Right ventricle myocardium superior (tissue), 1 donor: ENCODE data around the gene USP28. TPM values are rescaled to one million over a fixed set of nuclear protein-coding genes. Genes with fewer than 3 reads are reported as not detected.

Source experiments
- ATAC-seq: fragments of 200-7000 bp; cut with Tn5 transposase; one replicate; pipeline ENCODE4 v1.9.1; 2020; ENCODE audit warnings: mild to moderate bottlenecking; ENCODE audit not compliant: poor library complexity
- DNase-seq: peaks from one replicate; pipeline ENCODE4 v3.0.0-alpha.2; 2020
- intact Hi-C: fragments of 100-400 bp; cut with DNase I; formaldehyde crosslinking; loops from one replicate; pipeline ENCODE4 v1.11.2; 2022
- total RNA-seq: library from RNA; stranded (reverse); fragmentation: NEBNext Ultra II Directional; extraction: Animal tissue kit (Norgen Biotek cat#: 25700); gene quantifications from one replicate; pipeline ENCODE4 v1.2.1, GENCODE V29; 2021
- donor health status: DM: no; HTN: yes; CAD: no; lungs with severe emphysema.

The USP28 gene
- total RNA-seq, 1 donor from 2014 or later: 136 TPM

DNA sequence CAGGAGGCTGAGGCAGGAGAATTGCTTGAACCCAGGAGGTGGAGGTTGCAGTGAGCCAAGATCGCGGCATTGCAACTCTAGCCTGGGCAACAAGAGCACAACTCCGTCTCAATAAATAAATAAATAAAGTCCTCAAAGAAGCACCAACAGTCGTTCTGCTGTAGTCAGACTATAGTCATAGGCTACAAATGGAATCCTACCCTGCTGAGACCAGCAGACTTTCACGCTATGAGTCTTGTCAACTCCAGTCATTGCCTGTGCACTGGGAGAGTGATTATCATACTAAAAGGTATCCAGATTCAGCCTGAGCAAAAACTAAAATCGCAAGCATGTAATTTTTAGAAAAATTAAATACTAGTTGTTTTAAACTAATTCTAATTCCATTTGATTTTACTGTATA, 19.6 kb downstream of the USP28 start:
- no peak for DNase-seq
- intact Hi-C loops: no loop called here
- ATAC-seq: no peak

DNA sequence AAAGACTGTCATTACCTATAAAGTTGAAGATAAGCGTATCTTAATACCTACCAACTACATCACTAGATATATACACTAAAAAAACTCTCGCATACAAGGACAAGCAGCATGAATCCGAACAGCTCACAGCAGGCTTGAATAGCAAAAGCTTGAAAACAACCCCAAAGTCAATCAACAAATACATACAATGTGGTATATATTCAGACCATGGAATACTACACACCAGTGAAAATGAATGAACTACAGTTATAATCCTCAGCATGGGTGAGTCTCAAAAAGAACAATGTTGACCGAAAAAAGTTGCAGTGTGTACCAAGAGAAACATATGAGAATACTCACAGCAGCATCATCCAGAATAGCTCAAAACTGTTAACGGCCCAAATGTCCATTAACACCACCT, 25.2 kb downstream of the USP28 start:
- intact Hi-C loops: no loop called here
- DNase-seq (no peak), ATAC-seq (no peak)

DNA sequence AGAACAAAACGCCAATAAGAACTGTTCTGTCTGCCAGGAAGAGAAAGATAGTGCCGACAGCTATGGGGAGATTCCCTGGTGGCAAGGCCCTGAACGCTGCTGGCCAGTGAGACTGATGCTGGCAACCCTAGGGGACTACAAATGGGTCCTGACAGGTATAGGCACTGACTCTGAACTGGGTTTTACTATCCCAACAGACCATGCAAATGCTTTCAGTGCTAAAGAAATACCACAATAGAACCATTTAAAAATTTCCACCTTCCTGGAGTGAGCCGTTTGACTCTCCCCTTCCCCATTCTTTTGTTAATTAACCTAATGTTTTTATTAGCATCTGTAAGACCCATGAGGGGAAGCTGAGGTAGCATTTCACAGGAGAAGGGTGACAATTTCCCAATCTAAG, 25.7 kb downstream of the USP28 start:
- intact Hi-C loops: no loop called here
- no peak for DNase-seq
- ATAC-seq: no peak

DNA sequence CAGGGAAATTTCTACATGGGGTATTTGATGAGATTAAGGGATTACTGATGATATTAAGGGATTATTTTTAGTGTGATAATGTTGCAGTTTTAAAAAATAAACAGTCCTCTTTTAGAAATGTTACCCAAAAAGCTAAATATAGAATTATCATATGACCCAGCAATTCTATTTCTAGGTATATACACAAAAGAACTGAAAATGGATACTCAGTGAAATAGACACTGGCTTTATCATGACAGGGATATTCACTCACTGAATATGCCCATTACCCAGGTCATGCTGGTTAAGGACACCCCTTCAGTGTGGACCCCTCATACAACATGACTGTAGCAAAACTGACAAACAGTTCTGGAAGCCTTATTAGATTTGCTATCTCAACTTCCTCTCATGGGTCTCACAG, 27.8 kb downstream of the USP28 start:
- DNase-seq: no peak
- intact Hi-C loops: no loop called here
- no peak for ATAC-seq

DNA sequence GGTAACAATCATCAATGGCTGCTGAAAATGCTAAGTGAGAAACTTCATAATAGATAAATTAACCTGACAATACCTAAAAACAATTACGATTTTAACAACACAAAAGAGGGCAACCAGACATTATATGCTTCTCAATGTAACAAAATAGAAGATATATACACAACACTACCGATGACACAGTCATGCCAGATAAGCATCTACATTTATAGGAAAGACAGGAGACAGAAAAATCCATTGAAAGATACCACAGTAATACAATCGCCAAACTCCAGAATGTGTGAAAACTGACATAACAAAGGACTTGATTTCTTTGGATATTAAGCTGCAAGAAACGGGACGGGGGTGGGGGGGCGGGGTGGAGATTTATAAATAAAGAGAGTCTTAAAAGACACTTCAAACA, 28.3 kb downstream of the USP28 start:
- ATAC-seq (no peak), DNase-seq (no peak)
- intact Hi-C loops: no loop called here

DNA sequence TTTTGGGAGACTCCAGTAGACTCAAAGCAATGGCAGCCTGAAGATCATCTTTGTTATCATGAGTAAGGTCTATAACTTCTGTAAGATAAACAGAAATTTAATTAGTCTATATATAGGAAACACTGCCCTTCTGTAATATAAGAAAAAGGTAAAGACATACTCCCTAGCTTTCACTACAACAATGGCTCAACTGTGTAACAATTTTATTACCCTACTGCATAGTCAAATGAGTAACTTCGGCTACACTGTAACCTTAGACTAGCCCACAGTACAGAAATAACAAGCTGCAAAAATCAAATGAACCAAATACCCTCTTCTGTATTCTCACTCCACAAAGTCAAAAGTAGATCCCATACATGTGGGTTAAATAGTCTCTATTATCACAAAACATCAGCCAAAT, 33.7 kb downstream of the USP28 start:
- DNase-seq (no peak), ATAC-seq (no peak)
- intact Hi-C loops: no loop called here

DNA sequence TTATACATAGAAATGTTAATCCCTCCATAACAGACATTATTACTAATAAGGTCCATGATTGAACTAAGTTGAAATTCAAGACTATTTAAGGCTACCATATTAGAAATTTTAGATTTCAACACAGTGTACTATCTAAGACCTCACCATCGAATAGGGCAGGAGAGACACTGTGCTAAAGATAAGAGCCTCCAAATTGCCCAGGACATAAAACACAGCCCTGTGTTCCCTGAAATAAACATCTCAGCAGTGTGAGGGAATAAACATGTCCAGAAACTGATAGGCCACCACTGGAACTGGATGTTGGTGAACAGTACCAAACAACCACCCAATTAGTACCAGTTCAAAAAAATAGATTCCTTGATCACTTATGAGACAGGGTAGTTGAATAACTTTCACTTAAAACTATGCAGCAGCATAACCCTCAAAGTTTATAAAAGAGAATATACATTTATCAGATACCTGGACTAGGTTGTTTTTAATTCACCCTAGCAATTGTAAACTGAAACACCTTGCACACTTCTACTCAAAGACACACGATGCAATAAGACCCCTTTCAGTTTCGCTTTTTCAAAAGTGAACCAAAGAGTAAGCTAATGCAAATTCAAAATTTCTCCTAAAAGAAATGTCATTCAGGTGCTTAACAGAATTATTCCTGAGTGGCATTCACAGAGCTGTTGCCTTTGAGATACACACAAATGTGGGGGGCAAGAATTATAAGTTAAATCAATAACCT, 34.3 kb downstream of the USP28 start:
- intact Hi-C loops: no loop called here
- ATAC-seq (peak; percentile 70), DNase-seq (no peak)

DNA sequence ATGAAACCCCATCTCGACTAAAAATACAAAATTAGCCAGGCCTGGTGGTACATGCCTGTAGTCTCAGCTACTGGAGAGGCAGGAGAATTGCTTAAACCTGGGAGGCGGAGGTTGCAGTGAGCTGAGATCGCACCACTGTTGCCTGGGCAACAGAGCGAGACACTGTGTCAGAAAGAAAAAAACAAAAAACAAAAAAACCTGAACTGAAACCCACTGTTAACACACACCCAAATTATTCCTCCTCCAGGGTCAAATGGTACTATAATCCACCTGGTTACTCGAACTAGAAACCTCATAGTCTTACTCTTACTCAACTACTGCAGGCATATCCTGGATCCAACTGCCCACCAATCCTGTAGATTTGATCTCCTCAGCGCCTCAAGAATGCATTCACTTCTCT, 35.5 kb downstream of the USP28 start:
- intact Hi-C loops: no loop called here
- ATAC-seq (no peak), DNase-seq (no peak)

DNA sequence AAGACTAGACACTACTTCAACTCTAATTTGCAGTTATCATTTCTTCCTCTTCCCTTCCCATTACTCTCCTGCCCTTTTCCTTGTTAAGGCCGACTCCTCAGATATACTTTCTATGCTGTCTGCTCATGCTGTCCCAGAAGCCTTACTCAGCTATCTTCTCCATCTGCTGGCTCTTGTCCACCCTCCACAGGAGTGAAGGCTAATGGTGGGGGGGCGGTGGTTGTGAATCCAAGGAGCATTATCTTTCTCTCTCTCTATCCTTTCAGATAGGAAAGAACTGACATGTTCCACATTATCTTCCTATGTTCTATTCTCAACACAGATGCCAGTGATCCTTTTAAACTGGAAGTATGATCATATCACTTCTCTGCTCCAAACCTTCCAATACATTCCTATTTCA, 37.4 kb downstream of the USP28 start:
- ATAC-seq (no peak), DNase-seq (no peak)
- intact Hi-C loops: no loop called here

DNA sequence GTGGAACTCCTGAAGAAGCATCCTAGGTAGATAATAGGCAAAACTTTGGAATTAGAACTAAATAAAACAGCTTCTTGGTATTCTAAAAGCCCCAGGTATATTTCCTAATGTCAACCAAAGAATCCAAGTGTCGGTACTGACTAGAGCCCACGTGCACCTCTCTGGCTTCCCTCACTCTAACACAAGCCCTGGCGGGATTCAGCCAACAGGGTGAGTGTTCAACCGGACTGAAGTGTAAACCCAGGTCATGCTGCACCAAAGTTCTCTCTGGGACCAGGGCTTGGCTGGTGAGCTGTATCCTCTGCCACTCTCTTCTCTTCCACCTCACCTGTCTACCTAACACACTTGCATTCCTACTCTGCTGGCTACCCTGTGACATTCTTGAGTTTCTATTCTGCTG, 40.1 kb downstream of the USP28 start:
- ATAC-seq (peak; percentile 68), DNase-seq (no peak)
- intact Hi-C loops: no loop called here

DNA sequence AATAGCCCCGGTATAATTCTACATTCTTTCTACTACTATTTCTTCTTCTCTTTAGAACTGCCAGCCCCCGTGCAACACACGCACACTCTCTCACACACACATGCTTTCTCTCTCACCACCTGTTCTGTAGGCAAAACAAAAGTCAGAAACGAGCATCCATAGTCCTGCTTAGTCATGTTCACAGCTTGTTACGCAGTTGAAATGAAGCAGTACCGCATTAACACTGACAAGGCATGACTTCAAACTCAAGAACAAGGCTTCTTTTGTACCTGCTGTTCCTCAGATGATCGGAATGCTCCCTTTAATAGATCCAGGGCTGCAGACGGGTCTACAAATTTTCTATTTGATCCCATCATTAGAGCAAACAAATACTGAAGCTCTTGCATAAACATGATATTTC, 42.2 kb downstream of the USP28 start:
- intact Hi-C loops: no loop called here
- ATAC-seq (no peak), DNase-seq (no peak)

DNA sequence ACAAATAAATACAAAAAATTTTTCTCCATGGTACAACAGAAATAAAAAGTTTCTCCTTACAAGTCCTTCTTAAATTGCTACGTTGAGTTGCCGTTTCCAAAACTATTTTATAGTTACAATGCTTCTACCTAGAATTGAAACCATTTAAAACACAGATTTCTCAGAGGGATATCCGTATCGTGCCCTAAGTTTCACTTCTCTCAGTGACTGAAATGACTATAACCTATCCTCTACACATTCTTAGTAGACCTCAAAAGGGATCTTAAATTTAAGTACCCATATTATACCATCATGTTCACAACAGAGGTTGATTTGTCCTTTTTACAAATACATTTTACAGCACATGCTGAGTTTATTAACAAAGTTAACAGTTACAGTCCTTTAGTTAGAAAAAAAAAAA, 44.1 kb downstream of the USP28 start:
- intact Hi-C loops: no loop called here
- DNase-seq (no peak), ATAC-seq (no peak)

DNA sequence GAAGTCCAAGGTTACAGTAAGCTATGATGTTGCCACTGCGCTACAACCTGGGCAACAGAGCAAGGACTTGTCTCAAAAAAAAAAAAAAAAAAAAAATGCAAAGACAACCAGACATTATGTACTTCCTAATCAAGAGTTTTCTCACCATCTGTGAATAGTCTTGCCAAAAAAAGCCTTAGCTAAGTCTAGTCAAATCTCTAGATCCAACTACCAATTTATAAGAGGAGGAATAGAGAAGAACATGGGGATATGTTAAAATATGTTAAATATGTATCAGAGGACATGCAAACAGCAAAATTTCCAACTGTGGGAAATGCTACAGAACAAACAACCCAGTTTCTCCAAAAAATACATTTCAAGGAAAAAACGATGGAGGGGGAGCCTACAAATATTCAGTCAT, 45.6 kb downstream of the USP28 start:
- no peak for ATAC-seq

DNA sequence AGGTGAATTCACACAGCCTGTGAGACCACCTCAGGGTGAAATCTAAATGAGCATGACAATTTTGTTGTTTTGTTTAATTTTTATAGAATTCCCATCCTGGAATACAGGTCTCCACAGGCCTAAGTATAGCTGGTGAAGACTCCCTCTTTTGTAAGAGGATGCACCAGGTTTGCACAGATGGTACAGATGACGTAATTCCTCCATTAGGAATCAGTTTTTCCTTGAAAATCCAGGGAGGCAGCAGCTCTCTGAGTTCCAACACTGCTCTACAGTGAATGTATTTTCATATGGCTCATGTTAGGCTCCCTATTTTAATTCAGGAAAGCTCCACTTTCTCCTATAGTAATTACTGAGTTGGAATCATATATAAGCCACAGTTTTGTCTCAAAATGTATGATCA, 47.2 kb downstream of the USP28 start:
- DNase-seq (no peak), ATAC-seq (no peak)
- intact Hi-C loops: no loop called here

More for the DNA sequence above, 45.6 kb downstream of the USP28 start:
- intact Hi-C loops: no loop called here
- DNase-seq: no peak

DNA sequence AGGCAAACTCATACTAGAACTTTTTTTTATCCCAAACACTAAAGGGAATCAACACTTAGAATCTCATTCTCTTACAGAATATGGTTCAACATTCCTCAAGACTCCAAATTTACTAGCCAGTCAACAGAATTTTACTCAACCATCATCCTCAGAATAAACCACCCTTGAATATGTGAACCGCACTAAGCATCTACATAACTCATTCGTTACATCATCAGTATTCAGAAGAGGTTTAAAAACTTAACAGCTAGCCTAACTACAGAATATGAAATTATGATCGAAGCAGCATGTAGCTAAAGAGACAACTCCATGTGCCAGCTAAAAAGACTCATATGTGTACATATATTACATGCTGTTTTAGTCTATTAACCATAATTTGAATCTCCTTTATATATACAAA, 47.9 kb downstream of the USP28 start:
- intact Hi-C loops: no loop called here
- ATAC-seq: no peak

DNA sequence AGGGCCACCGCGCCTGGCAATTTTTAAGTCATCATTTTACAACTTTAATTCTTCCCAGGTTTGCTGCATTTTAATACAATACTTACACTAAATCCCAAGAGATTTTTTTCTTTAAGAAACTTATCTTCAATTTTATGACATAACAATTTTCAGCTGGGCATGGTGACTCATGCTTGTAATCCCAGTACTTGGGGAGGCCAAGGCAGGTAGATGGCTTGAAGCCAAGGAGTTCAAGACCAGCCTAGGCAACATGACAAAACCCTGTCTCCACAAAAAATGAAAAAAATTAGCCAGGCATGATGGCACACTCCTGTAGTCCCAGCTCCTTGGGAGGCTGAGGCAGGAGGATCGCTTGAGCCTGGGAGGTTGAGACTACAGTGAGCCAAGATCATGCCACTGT, 56.9 kb downstream of the USP28 start:
- intact Hi-C loops: no loop called here
- no peak for DNase-seq
- ATAC-seq: no peak

More for the DNA sequence above, 47.9 kb downstream of the USP28 start:
- DNase-seq: no peak

DNA sequence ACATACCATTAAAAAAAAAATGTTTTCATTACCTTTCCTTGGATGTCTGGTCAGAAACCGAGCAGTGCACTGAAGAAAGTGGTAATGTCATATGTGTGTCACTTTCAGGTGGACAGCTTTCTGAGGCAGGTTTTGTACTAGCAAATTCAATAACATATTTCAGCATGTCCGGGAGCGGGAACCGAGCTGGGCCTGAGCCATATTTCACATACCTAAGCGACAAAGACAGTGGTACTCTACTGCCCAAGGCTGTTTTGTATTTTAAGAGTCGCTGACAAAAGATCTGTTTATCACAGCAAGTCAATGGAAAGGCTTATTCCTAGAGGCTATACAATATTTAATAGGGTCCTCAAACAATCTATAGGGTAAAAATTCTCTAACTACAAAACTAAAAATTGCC, 57.7 kb downstream of the USP28 start:
- intact Hi-C loops: no loop called here
- no peak for ATAC-seq
- no peak for DNase-seq

DNA sequence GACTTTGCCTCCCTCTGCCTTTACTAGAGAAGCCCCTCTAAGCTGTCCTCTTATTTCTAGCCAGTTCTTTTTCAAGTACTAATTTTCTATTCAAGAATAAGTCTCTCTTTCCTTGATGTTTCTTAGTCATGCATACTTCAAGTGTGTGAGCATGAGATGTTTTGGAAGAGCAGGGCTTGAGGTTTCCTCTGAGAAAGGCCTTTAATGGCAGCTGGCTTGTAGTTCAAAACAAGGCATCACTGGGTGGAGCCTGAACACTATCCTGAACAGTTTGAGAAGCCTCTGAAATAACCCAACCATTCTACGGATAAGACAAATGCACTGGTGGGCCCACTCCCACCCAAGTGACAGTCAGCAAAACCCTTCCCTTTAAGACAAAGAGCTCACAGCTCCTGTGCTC, 58.2 kb downstream of the USP28 start:
- DNase-seq (no peak), ATAC-seq (no peak)
- intact Hi-C loops: no loop called here

DNA sequence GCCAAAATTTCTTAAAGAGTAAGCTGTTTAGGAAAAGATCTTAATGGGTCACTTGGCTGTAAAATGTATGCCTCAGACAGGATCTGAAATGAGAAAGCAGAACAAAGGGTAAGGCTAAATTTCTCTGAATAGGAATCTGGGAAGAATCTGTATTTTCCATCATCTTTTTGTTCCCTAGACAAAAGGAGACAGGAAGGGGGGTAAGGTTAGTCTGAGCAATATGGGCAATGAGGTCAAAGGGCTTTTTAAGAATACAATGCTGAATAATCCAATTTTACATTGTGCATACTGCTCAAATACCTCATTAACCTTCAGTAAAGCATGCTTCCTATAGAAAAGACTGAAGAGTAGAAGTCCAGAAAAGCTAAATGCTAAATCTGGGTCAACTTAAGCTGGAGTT, 61.2 kb downstream of the USP28 start:
- ATAC-seq: no peak
- DNase-seq: no peak
- intact Hi-C loops: no loop called here

DNA sequence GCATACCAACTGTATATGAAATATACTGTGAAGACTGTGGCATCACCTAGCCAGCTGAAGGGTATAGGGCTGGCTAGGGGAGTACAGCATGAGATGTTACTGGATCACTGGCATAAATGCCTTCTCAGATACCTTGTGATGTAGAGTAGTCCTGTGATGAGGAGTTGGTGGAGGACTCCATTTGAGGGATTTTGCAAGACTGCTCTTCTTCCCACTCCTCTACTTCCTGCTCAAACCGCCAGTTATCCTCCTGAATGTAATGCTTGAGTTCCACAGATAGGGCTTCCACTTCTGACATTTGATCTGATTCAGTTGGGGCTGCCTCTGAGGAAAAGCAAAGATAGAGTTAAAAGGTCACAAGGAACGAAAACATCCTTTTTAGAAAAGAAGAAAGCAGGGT, 66.4 kb downstream of the USP28 start:
- ATAC-seq (no peak), DNase-seq (no peak)
- intact Hi-C loops: loop anchor here (10.0 kb wide), 1 partner anchor 66 kb away; the partner anchor contains the start of gene USP28

DNA sequence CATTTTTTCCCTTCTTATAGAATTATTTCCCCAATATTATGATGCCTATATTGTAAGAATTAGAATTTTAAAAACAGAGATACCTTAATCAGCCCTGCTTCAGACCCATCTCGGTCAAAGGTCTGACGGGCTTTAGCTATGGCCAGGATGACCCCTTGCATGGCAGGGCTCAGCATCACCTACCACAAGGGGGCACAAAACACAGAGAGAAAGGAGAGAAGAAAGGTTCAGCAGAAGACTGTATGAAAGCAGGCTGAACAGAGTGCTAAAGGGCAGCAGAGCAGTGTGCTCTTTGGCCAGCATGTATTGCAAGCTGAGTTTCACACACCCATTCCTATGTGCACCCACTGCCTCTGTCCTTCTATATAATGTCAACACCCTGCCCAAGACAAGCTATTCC, 69.0 kb downstream of the USP28 start:
- DNase-seq: no peak
- intact Hi-C loops: loop anchor here (10.0 kb wide), 1 partner anchor 68 kb away; the partner anchor contains the start of gene USP28
- peak; percentile 75 for ATAC-seq
